COR-L47 (cell line): ENCODE results near the gene C16orf95.

Experiments used
- DNase-seq: peaks from one replicate; lab custom pipeline; 2025; lab: John Stamatoyannopoulos, UW

Gene C16orf95

GRCh38 chr16:87332150-87332549, 15.0 kb upstream of the C16orf95 start:
- DNase-seq: no peak

GRCh38 chr16:87331241-87331801, 14.1 kb upstream of the C16orf95 start:
- no peak for DNase-seq

GRCh38 chr16:87330646-87331045, 13.5 kb upstream of the C16orf95 start:
- DNase-seq: no peak

- DNase-seq: no peak
These were observed 13.0 kb upstream of the C16orf95 start for GRCh38 chr16:87330257-87330624.

- no peak for DNase-seq
These were observed 12.5 kb upstream of the C16orf95 start for GRCh38 chr16:87329436-87330256.

- DNase-seq: no peak
These were observed 11.7 kb upstream of the C16orf95 start for GRCh38 chr16:87328846-87329245.

- DNase-seq: no peak
These were observed 10.8 kb upstream of the C16orf95 start for GRCh38 chr16:87327798-87328495.

GRCh38 chr16:87326151-87326571, 9.0 kb upstream of the C16orf95 start:
- no peak for DNase-seq

- no peak for DNase-seq
These were observed 8.2 kb upstream of the C16orf95 start for GRCh38 chr16:87325423-87325858.

- peak; percentile 25 for DNase-seq
These were observed 7.5 kb upstream of the C16orf95 start for GRCh38 chr16:87324411-87325275.

- DNase-seq: no peak
These were observed 6.7 kb upstream of the C16orf95 start for GRCh38 chr16:87323727-87324410.

- no peak for DNase-seq
These were observed 5.9 kb upstream of the C16orf95 start for GRCh38 chr16:87322833-87323726.

GRCh38 chr16:87322360-87322759, 5.2 kb upstream of the C16orf95 start:
- DNase-seq: no peak

GRCh38 chr16:87321336-87322107, 4.3 kb upstream of the C16orf95 start:
- no peak for DNase-seq

- DNase-seq: no peak
These were observed 3.5 kb upstream of the C16orf95 start for GRCh38 chr16:87320510-87321227.

- DNase-seq: no peak
These were observed 2.9 kb upstream of the C16orf95 start for GRCh38 chr16:87319997-87320491.

GRCh38 chr16:87319011-87319410, 1.8 kb upstream of the C16orf95 start:
- DNase-seq: no peak

GRCh38 chr16:87317750-87318644, 805 bp upstream of the C16orf95 start:
- DNase-seq: peak; percentile 30
